NCI-H82 treated with DMSO at 0.1 percent for 48 hours (cell line): Measurements from ENCODE around the gene CEMIP.
"Not testable (repeated sequence)": the region's sequence is repeated elsewhere in the genome, so short reads cannot be mapped to it uniquely, and the experiment has no call there.

Source experiments
- DNase-seq: peaks from one replicate; lab custom pipeline; 2025; ENCODE audit not compliant: unreplicated experiment; lab: John Stamatoyannopoulos, UW

CEMIP gene

GRCh38 chr15:80760960-80761359 lies 18.2 kb upstream of the CEMIP start:
- DNase-seq, result no peak

- DNase-seq, result no peak
Observed at GRCh38 chr15:80761754-80762153, 17.4 kb upstream of the CEMIP start.

- DNase-seq, result not testable (repeated sequence)
Observed at GRCh38 chr15:80763235-80763634, 15.9 kb upstream of the CEMIP start.

- DNase-seq, result no peak
Observed at GRCh38 chr15:80764535-80764934, 14.6 kb upstream of the CEMIP start.

GRCh38 chr15:80766275-80766674 lies 12.9 kb upstream of the CEMIP start:
- DNase-seq, result no peak

- no peak for DNase-seq
Observed at GRCh38 chr15:80768158-80768557, 11.0 kb upstream of the CEMIP start.

GRCh38 chr15:80769153-80769828 lies 9.9 kb upstream of the CEMIP start:
- no peak for DNase-seq

- no peak for DNase-seq
Observed at GRCh38 chr15:80769829-80770705, 9.1 kb upstream of the CEMIP start.

GRCh38 chr15:80773122-80773551 lies 6.0 kb upstream of the CEMIP start:
- DNase-seq, result no peak

- no peak for DNase-seq
Observed at GRCh38 chr15:80773792-80774352, 5.3 kb upstream of the CEMIP start.

- no peak for DNase-seq
Observed at GRCh38 chr15:80774486-80774885, 4.7 kb upstream of the CEMIP start.

GRCh38 chr15:80775338-80775737 lies 3.8 kb upstream of the CEMIP start:
- DNase-seq, result no peak

GRCh38 chr15:80776420-80777045 lies 2.6 kb upstream of the CEMIP start:
- peak; percentile 5 for DNase-seq

- DNase-seq, result no peak
Observed at GRCh38 chr15:80777137-80777536, 2.0 kb upstream of the CEMIP start.

GRCh38 chr15:80777826-80778620 lies 1.1 kb upstream of the CEMIP start:
- no peak for DNase-seq

GRCh38 chr15:80778621-80778963 lies 578 bp upstream of the CEMIP start:
- DNase-seq, result no peak

GRCh38 chr15:80779658-80780415 lies 667 bp downstream of the CEMIP start:
- DNase-seq, result no peak

- DNase-seq, result no peak
Observed at GRCh38 chr15:80780416-80781221, 1.4 kb downstream of the CEMIP start.

- DNase-seq, result no peak
Observed at GRCh38 chr15:80783260-80783659, 4.1 kb downstream of the CEMIP start.
